Measurements from ENCODE around the gene GPRIN1.
"Not testable (repeated sequence)": the region's sequence is repeated elsewhere in the genome, so short reads cannot be mapped to it uniquely, and the experiment has no call there.

Gene GPRIN1

GRCh38 chr5:176593273-176593869 is 16.6 kb downstream of the GPRIN1 start:
- DNase-seq (ENCODE audit: insufficient read length): no peak
- TF ChIP-seq POLR2AphosphoS5 (IDR thresholded peaks at IDR 0.05; ENCODE audit: low read depth, low read length) (no peak), TAF1 (IDR thresholded peaks at IDR 0.05; ENCODE audit: borderline replicate concordance, low read depth, low read length) (no peak), POLR2A (IDR thresholded peaks at IDR 0.05; ENCODE audit: low read depth, low read length) (no peak)
- no peak for FAIRE-seq

GRCh38 chr5:176592573-176592972 is 17.4 kb downstream of the GPRIN1 start:
- no peak for DNase-seq (ENCODE audit: insufficient read length)
- no peak for FAIRE-seq
- TF ChIP-seq TAF1 (IDR thresholded peaks at IDR 0.05; ENCODE audit: borderline replicate concordance, low read depth, low read length) (no peak), POLR2A (IDR thresholded peaks at IDR 0.05; ENCODE audit: low read depth, low read length) (no peak), POLR2AphosphoS5 (IDR thresholded peaks at IDR 0.05; ENCODE audit: low read depth, low read length) (no peak)

GRCh38 chr5:176591667-176592066 is 18.3 kb downstream of the GPRIN1 start:
- DNase-seq (ENCODE audit: insufficient read length): not testable (repeated sequence)
- peak; percentile 100 for FAIRE-seq

- TF ChIP-seq TAF1 (IDR thresholded peaks at IDR 0.05; ENCODE audit: borderline replicate concordance, low read depth, low read length) (no peak), POLR2AphosphoS5 (IDR thresholded peaks at IDR 0.05; ENCODE audit: low read depth, low read length) (no peak), POLR2A (IDR thresholded peaks at IDR 0.05; ENCODE audit: low read depth, low read length) (no peak)
- DNase-seq (ENCODE audit: insufficient read length) (no peak), FAIRE-seq (no peak)
Measured at GRCh38 chr5:176590035-176590717, 19.8 kb downstream of the GPRIN1 start.

- DNase-seq (ENCODE audit: insufficient read length) (no peak), FAIRE-seq (no peak)
- no peak for TF ChIP-seq POLR2A (IDR thresholded peaks at IDR 0.05; ENCODE audit: low read depth, low read length)
- TF ChIP-seq TAF1 (IDR thresholded peaks at IDR 0.05; ENCODE audit: borderline replicate concordance, low read depth, low read length): no peak
- TF ChIP-seq POLR2AphosphoS5 (IDR thresholded peaks at IDR 0.05; ENCODE audit: low read depth, low read length): no peak
Measured at GRCh38 chr5:176589039-176589769, 20.8 kb downstream of the GPRIN1 start.

- TF ChIP-seq POLR2AphosphoS5 (IDR thresholded peaks at IDR 0.05; ENCODE audit: low read depth, low read length): no peak
- no peak for TF ChIP-seq POLR2A (IDR thresholded peaks at IDR 0.05; ENCODE audit: low read depth, low read length)
- no peak for TF ChIP-seq TAF1 (IDR thresholded peaks at IDR 0.05; ENCODE audit: borderline replicate concordance, low read depth, low read length)
- no peak for FAIRE-seq
Measured at GRCh38 chr5:176588297-176588696, 21.7 kb downstream of the GPRIN1 start.

GRCh38 chr5:176587398-176587797 is 22.6 kb downstream of the GPRIN1 start:
- FAIRE-seq (no peak), DNase-seq (ENCODE audit: insufficient read length) (no peak)
- no peak for TF ChIP-seq POLR2A (IDR thresholded peaks at IDR 0.05; ENCODE audit: low read depth, low read length)
- TF ChIP-seq TAF1 (IDR thresholded peaks at IDR 0.05; ENCODE audit: borderline replicate concordance, low read depth, low read length): no peak
- TF ChIP-seq POLR2AphosphoS5 (IDR thresholded peaks at IDR 0.05; ENCODE audit: low read depth, low read length): no peak

More at GRCh38 chr5:176588297-176588696, 21.7 kb downstream of the GPRIN1 start:
- DNase-seq (ENCODE audit: insufficient read length): no peak

- TF ChIP-seq TAF1 (IDR thresholded peaks at IDR 0.05; ENCODE audit: borderline replicate concordance, low read depth, low read length): no peak
- no peak for TF ChIP-seq POLR2AphosphoS5 (IDR thresholded peaks at IDR 0.05; ENCODE audit: low read depth, low read length)
- no peak for DNase-seq (ENCODE audit: insufficient read length)
- FAIRE-seq: no peak
Measured at GRCh38 chr5:176583076-176583475, 26.9 kb downstream of the GPRIN1 start.

- TF ChIP-seq POLR2AphosphoS5 (IDR thresholded peaks at IDR 0.05; ENCODE audit: low read depth, low read length) (no peak), TAF1 (IDR thresholded peaks at IDR 0.05; ENCODE audit: borderline replicate concordance, low read depth, low read length) (no peak), POLR2A (IDR thresholded peaks at IDR 0.05; ENCODE audit: low read depth, low read length) (no peak)
- FAIRE-seq: no peak
- DNase-seq (ENCODE audit: insufficient read length): no peak
Measured at GRCh38 chr5:176581361-176581760, 28.6 kb downstream of the GPRIN1 start.

GRCh38 chr5:176579323-176579722 is 30.6 kb downstream of the GPRIN1 start:
- TF ChIP-seq POLR2AphosphoS5 (IDR thresholded peaks at IDR 0.05; ENCODE audit: low read depth, low read length): no peak
- no peak for TF ChIP-seq TAF1 (IDR thresholded peaks at IDR 0.05; ENCODE audit: borderline replicate concordance, low read depth, low read length)
- FAIRE-seq: no peak
- DNase-seq (ENCODE audit: insufficient read length): no peak

GRCh38 chr5:176578391-176578808 is 31.6 kb downstream of the GPRIN1 start:
- no peak for FAIRE-seq
- TF ChIP-seq POLR2A (IDR thresholded peaks at IDR 0.05; ENCODE audit: low read depth, low read length): no peak
- TF ChIP-seq TAF1 (IDR thresholded peaks at IDR 0.05; ENCODE audit: borderline replicate concordance, low read depth, low read length): no peak
- no peak for DNase-seq (ENCODE audit: insufficient read length)

Measured in GM12892 (cell line).